RWPE2 (cell line): ENCODE measurements around the gene ZNF592.

ENCODE experiments used
- ATAC-seq: fragments of 200-7000 bp; cut with Tn5 transposase; 3 replicates; pipeline ENCODE4 v1.9.1; 2021; ENCODE audit warnings: low read depth
- DNase-seq: peaks from one replicate; pipeline ENCODE4 v3.0.0-alpha.2; 2020; ENCODE audit warnings: low spot score
- H3K27ac ChIP-seq: fragments of 450-650 bp; 2 replicates; pipeline ENCODE4 v1.5.1; 2017; ENCODE audit warnings: mild to moderate bottlenecking; ENCODE audit not compliant: poor library complexity, severe bottlenecking
- H3K27me3 ChIP-seq: fragments of 250-450 bp; sonication (Bioruptor Pico); 2 replicates; pipeline ENCODE4 v1.5.1; 2021; ENCODE audit warnings: mild to moderate bottlenecking, moderate library complexity; ENCODE audit not compliant: insufficient read depth, poor library complexity, severe bottlenecking
- H3K36me3 ChIP-seq: fragments of 250-450 bp; sonication (Bioruptor Pico); 2 replicates; pipeline ENCODE4 v1.5.1; 2020; ENCODE audit warnings: low read depth, mild to moderate bottlenecking, moderate library complexity
- H3K4me1 ChIP-seq: fragments of 250-450 bp; sonication (Bioruptor Pico); 2 replicates; pipeline ENCODE4 v1.5.1; 2021; ENCODE audit warnings: mild to moderate bottlenecking, moderate library complexity; ENCODE audit not compliant: insufficient read depth, poor library complexity, severe bottlenecking
- H3K4me3 ChIP-seq: fragments of 250-450 bp; sonication (Bioruptor Pico); 2 replicates; pipeline ENCODE4 v1.5.1; 2021; ENCODE audit warnings: mild to moderate bottlenecking, moderate library complexity; ENCODE audit not compliant: severe bottlenecking
- H3K9me3 ChIP-seq: fragments of 250-450 bp; sonication (Bioruptor Pico); 2 replicates; pipeline ENCODE4 v1.5.1; 2021; ENCODE audit warnings: mild to moderate bottlenecking, moderate library complexity; ENCODE audit not compliant: severe bottlenecking
- TF ChIP-seq, protein P1 (sequence below): fragments of 450-650 bp; IDR thresholded peaks from one replicate; pipeline ENCODE4 v1.5.1; 2017; ENCODE audit warnings: mild to moderate bottlenecking, moderate library complexity; ENCODE audit not compliant: poor library complexity, severe bottlenecking

The ZNF592 gene, protein sequence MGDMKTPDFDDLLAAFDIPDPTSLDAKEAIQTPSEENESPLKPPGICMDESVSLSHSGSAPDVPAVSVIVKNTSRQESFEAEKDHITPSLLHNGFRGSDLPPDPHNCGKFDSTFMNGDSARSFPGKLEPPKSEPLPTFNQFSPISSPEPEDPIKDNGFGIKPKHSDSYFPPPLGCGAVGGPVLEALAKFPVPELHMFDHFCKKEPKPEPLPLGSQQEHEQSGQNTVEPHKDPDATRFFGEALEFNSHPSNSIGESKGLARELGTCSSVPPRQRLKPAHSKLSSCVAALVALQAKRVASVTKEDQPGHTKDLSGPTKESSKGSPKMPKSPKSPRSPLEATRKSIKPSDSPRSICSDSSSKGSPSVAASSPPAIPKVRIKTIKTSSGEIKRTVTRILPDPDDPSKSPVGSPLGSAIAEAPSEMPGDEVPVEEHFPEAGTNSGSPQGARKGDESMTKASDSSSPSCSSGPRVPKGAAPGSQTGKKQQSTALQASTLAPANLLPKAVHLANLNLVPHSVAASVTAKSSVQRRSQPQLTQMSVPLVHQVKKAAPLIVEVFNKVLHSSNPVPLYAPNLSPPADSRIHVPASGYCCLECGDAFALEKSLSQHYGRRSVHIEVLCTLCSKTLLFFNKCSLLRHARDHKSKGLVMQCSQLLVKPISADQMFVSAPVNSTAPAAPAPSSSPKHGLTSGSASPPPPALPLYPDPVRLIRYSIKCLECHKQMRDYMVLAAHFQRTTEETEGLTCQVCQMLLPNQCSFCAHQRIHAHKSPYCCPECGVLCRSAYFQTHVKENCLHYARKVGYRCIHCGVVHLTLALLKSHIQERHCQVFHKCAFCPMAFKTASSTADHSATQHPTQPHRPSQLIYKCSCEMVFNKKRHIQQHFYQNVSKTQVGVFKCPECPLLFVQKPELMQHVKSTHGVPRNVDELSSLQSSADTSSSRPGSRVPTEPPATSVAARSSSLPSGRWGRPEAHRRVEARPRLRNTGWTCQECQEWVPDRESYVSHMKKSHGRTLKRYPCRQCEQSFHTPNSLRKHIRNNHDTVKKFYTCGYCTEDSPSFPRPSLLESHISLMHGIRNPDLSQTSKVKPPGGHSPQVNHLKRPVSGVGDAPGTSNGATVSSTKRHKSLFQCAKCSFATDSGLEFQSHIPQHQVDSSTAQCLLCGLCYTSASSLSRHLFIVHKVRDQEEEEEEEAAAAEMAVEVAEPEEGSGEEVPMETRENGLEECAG (N-terminal part only)

GRCh38 chr15:84748274-84749110 lies at the start of gene ZNF592:
Gene ZNF592 (plus strand): TSS chr15:84748592. CDS start chr15:84782676, 34,084 bp downstream.
- Histone ChIP-seq H3K27ac (peak within 1 kb of the TSS; percentile 87), H3K4me3 (peak within 1 kb of the TSS; percentile 100), H3K27me3 (no peaks in the 10 kb centered on the region), H3K9me3 (no peaks in the 10 kb centered on the region), H3K4me1 (peaks cover 10% of the 10 kb centered on the region), H3K36me3 (peaks cover 7% of the 10 kb centered on the region)
- ATAC-seq: peak; percentile 43
- peak; percentile 80 for DNase-seq
- TF ChIP-seq, protein P1, sequence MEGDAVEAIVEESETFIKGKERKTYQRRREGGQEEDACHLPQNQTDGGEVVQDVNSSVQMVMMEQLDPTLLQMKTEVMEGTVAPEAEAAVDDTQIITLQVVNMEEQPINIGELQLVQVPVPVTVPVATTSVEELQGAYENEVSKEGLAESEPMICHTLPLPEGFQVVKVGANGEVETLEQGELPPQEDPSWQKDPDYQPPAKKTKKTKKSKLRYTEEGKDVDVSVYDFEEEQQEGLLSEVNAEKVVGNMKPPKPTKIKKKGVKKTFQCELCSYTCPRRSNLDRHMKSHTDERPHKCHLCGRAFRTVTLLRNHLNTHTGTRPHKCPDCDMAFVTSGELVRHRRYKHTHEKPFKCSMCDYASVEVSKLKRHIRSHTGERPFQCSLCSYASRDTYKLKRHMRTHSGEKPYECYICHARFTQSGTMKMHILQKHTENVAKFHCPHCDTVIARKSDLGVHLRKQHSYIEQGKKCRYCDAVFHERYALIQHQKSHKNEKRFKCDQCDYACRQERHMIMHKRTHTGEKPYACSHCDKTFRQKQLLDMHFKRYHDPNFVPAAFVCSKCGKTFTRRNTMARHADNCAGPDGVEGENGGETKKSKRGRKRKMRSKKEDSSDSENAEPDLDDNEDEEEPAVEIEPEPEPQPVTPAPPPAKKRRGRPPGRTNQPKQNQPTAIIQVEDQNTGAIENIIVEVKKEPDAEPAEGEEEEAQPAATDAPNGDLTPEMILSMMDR: peak; percentile 79

DNA sequence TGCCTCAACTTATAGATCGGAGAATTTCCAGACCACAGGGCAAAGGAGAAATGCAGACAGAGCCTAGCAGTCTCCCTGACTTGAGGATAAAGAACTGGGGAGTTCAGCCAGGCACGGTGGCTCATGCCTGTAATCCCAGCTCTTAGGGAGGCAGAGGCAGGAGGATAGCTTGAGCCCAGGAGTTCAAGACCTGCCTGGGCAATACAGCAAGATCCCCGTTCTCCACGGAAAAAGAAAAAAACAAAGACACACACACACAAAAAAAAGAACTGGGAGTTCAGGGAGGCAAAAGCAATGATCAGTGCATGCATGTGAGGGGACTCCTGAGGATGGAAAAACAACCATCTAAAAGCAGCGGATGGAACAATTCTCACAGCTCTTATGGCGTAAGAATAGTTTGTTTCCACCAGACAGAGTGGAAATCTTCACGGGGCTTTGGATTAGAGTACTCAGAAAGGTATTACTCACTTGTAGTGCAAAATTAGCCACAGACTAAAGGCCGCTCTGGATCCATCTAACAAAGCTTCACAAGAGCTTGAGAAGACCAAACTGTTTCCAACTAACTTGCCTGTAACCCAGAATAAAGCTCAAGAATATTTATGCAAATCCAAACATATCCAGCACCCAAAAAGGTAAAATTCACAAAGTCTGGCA lies 48.7 kb upstream of the ZNF592 start:
- TF ChIP-seq, protein P1: no peak
- Histone ChIP-seq H3K27me3 (no peaks in the 10 kb centered on the region), H3K27ac (no peak overlapping the region), H3K9me3 (no peaks in the 10 kb centered on the region), H3K36me3 (peaks cover 24% of the 10 kb centered on the region), H3K4me1 (peaks cover 5% of the 10 kb centered on the region), H3K4me3 (no peak overlapping the region)
- DNase-seq (no peak), ATAC-seq (no peak)

GRCh38 chr15:84702961-84703482 lies 45.4 kb upstream of the ZNF592 start:
- Histone ChIP-seq H3K36me3 (peaks cover 27% of the 10 kb centered on the region), H3K4me1 (peaks cover 9% of the 10 kb centered on the region), H3K9me3 (no peaks in the 10 kb centered on the region), H3K27me3 (no peaks in the 10 kb centered on the region), H3K4me3 (no peak overlapping the region), H3K27ac (no peak overlapping the region)
- TF ChIP-seq, protein P1: no peak
- DNase-seq (no peak), ATAC-seq (peak; percentile 39)

- peaks cover 30% of the 10 kb centered on the region for H3K36me3 ChIP-seq
- peaks cover 8% of the 10 kb centered on the region for H3K4me1 ChIP-seq
- ATAC-seq (no peak), DNase-seq (no peak)
- no peak overlapping the region for H3K4me3 ChIP-seq
- TF ChIP-seq, protein P1: no peak
- no peaks in the 10 kb centered on the region for H3K9me3 ChIP-seq
- H3K27me3 ChIP-seq: no peaks in the 10 kb centered on the region
- no peak overlapping the region for H3K27ac ChIP-seq
Measured at GRCh38 chr15:84703808-84704207, 44.6 kb upstream of the ZNF592 start.
